Hematopoietic multipotent progenitor cell (in vitro differentiated cells): ENCODE measurements around the gene KLK10. TPM values are rescaled to one million over a fixed set of nuclear protein-coding genes. Genes with fewer than 3 reads are reported as not detected.

Experiments
- DNase-seq, 3 donors: peaks; one replicate each; pipeline ENCODE4 v3.0.0-alpha.2; 2011 to 2015; ENCODE audit warnings: low read depth in 2 of 3, low spot score in 2 of 3
- total RNA-seq: library from RNA; depleted of rRNA; stranded (reverse); fragments of >200 nt; gene quantifications from one replicate; pipeline ENCODE4 v1.2.3, GENCODE V29; 2012

The KLK10 gene
- total RNA-seq, 1 donor: not detected

- DNase-seq: no peak
Measured at GRCh38 chr19:51027126-51027806, 7.8 kb upstream of the KLK10 start.

- no peak for DNase-seq
Measured at GRCh38 chr19:51026554-51026831, 7.0 kb upstream of the KLK10 start, which contains the start of gene KLK11. TSS of gene KLK11 (minus strand) at chr19:51026616. CDS start at chr19:51025631, 985 bp downstream.

GRCh38 chr19:51025809-51026553 lies 6.5 kb upstream of the KLK10 start:
- no peak for DNase-seq

- DNase-seq: no peak
Measured at GRCh38 chr19:51025401-51025800, 5.9 kb upstream of the KLK10 start.

- DNase-seq: no peak
Measured at GRCh38 chr19:51024924-51025323, 5.4 kb upstream of the KLK10 start.

GRCh38 chr19:51023946-51024345 lies 4.4 kb upstream of the KLK10 start:
- no peak for DNase-seq

- DNase-seq: no peak
Measured at GRCh38 chr19:51022526-51022925, 3.0 kb upstream of the KLK10 start.

- DNase-seq: peak in 2 of 3 donors; percentile 39 to 73
Measured at GRCh38 chr19:51020988-51021651, 1.6 kb upstream of the KLK10 start.

- DNase-seq: peak in 1 of 3 donors; percentile 36
Measured at GRCh38 chr19:51018745-51019543, 565 bp downstream of the KLK10 start.

- DNase-seq: peak in 2 of 3 donors; percentile 58 to 63
Measured at GRCh38 chr19:51016798-51017683, 2.5 kb downstream of the KLK10 start.

- DNase-seq: no peak
Measured at GRCh38 chr19:51015691-51016267, 3.7 kb downstream of the KLK10 start.

- DNase-seq: no peak
Measured at GRCh38 chr19:51014242-51014641, 5.3 kb downstream of the KLK10 start.

GRCh38 chr19:51012661-51013190 lies 6.8 kb downstream of the KLK10 start:
- no peak for DNase-seq

GRCh38 chr19:51010066-51010795 lies 9.3 kb downstream of the KLK10 start:
- DNase-seq: no peak

GRCh38 chr19:51009061-51009891 lies 10.2 kb downstream of the KLK10 start:
- DNase-seq: no peak

GRCh38 chr19:51007488-51007887 lies 12.0 kb downstream of the KLK10 start:
- no peak for DNase-seq

- DNase-seq: no peak
Measured at GRCh38 chr19:51006406-51006805, 13.1 kb downstream of the KLK10 start.

- DNase-seq: no peak
Measured at GRCh38 chr19:51005248-51005647, 14.3 kb downstream of the KLK10 start.
